Fibroblast of skin of right quadriceps (primary cell): ENCODE results near the gene HINT1.
"Not testable (repeated sequence)": the region's sequence is repeated elsewhere in the genome, so short reads cannot be mapped to it uniquely, and the experiment has no call there.

Source experiments
- DNase-seq: peaks from one replicate; pipeline ENCODE4 v3.0.0-alpha.2; 2013

Gene HINT1

GRCh38 chr5:131170540-131171275 lies 5.7 kb upstream of the HINT1 start, which contains the start of gene LYRM7:
LYRM7 (plus strand) TSS chr5:131170944; CDS start chr5:131171021, 77 bp downstream.
- DNase-seq, result peak; percentile 99

- no peak for DNase-seq
These were observed 4.9 kb upstream of the HINT1 start for GRCh38 chr5:131169810-131170539.

- DNase-seq, result no peak
These were observed 2.6 kb upstream of the HINT1 start for GRCh38 chr5:131167615-131168014.

GRCh38 chr5:131164191-131165118 lies 601 bp downstream of the HINT1 start:
- DNase-seq, result peak; percentile 75

- DNase-seq, result peak; percentile 29
These were observed 1.6 kb downstream of the HINT1 start for GRCh38 chr5:131163276-131164119.

GRCh38 chr5:131160134-131160533 lies 4.9 kb downstream of the HINT1 start:
- no peak for DNase-seq

- no peak for DNase-seq
These were observed 8.1 kb downstream of the HINT1 start for GRCh38 chr5:131156957-131157356.

GRCh38 chr5:131156385-131156784 lies 8.7 kb downstream of the HINT1 start:
- DNase-seq, result no peak

- no peak for DNase-seq
These were observed 13.8 kb downstream of the HINT1 start for GRCh38 chr5:131151216-131151615.

- DNase-seq, result no peak
These were observed 14.6 kb downstream of the HINT1 start for GRCh38 chr5:131150408-131150807.

- DNase-seq, result no peak
These were observed 16.2 kb downstream of the HINT1 start for GRCh38 chr5:131148835-131149234.

- no peak for DNase-seq
These were observed 17.8 kb downstream of the HINT1 start for GRCh38 chr5:131147258-131147657.

- DNase-seq, result no peak
These were observed 22.0 kb downstream of the HINT1 start for GRCh38 chr5:131142970-131143617.

GRCh38 chr5:131139321-131139720 lies 25.7 kb downstream of the HINT1 start:
- DNase-seq, result no peak

- DNase-seq, result not testable (repeated sequence)
These were observed 26.6 kb downstream of the HINT1 start for GRCh38 chr5:131138406-131138805.

- not testable (repeated sequence) for DNase-seq
These were observed 32.0 kb downstream of the HINT1 start for GRCh38 chr5:131133091-131133490.

GRCh38 chr5:131129306-131129705 lies 35.8 kb downstream of the HINT1 start:
- no peak for DNase-seq

- not testable (repeated sequence) for DNase-seq
These were observed 37.8 kb downstream of the HINT1 start for GRCh38 chr5:131127244-131127643.

- DNase-seq, result no peak
These were observed 50.3 kb downstream of the HINT1 start for GRCh38 chr5:131114754-131115153.

GRCh38 chr5:131112424-131112823 lies 52.6 kb downstream of the HINT1 start:
- DNase-seq, result no peak

- no peak for DNase-seq
These were observed 54.8 kb downstream of the HINT1 start for GRCh38 chr5:131110256-131110594.
